Ureter (tissue), 1 donor: ENCODE data around the gene ADH4. TPM values are rescaled to one million over a fixed set of nuclear protein-coding genes. Genes with fewer than 3 reads are reported as not detected.
"Not testable (repeated sequence)": the region's sequence is repeated elsewhere in the genome, so short reads cannot be mapped to it uniquely, and the experiment has no call there.

Source experiments
- DNase-seq: peaks from one replicate; pipeline ENCODE4 v3.0.0-alpha.2; 2020; ENCODE audit warnings: low spot score
- total RNA-seq: library from RNA; stranded (reverse); gene quantifications from one replicate; pipeline ENCODE4 v1.2.4, GENCODE V29; 2023
- donor health status: DM: yes; HTN: yes; CAD: no.

ADH4 gene
- total RNA-seq, 1 donor from 2014 or later: 1.6 TPM

GRCh38 chr4:99134586-99134985 is 9.5 kb downstream of the ADH4 start:
- no peak for DNase-seq

GRCh38 chr4:99131378-99131777 is 12.7 kb downstream of the ADH4 start:
- DNase-seq: no peak

- no peak for DNase-seq
These were observed 17.7 kb downstream of the ADH4 start for GRCh38 chr4:99126376-99126775.

DNA sequence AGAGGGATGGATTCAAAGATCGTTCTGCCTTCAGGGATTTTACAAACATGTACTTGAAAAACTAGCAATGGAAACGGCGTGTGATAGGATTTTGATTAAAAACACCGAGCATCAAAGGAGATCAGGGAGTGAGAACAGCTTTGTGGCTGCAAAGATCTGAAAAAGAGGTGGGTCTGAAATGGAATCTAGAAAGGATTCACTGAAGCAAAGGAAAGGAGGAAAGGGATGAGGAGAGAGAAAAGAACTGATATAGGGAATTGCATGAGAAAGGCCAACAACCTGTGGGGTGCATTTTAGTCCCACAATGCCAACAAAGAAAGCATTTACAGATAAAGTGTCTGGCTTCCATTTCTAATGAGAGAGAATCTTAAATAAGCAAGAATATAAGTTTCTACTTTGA is 23.1 kb downstream of the ADH4 start:
- DNase-seq: no peak

GRCh38 chr4:99120501-99120900 is 23.6 kb downstream of the ADH4 start:
- DNase-seq: no peak

GRCh38 chr4:99117876-99118693 is 26.0 kb downstream of the ADH4 start:
- no peak for DNase-seq

GRCh38 chr4:99117122-99117841 is 26.8 kb downstream of the ADH4 start:
- DNase-seq: not testable (repeated sequence)

GRCh38 chr4:99109286-99109685 is 34.8 kb downstream of the ADH4 start:
- not testable (repeated sequence) for DNase-seq

DNA sequence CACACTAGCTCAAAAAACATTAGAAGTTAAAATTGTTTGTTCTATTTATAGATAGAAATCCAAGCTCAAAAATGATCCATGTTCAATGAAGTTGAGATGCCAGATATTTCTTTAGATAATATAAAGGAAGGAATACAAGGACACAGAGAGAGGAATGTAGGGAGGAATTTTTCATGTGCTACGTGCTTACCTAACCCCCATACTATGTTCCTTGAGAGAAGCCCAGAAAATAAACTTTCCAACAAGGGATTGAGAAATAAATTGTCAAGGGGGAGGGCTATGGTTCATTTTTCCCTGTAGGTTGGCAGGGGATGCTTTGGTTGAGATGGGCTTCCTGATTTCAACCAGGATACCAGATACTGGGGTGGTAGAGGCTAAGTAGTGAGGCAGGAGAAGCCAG is 39.9 kb downstream of the ADH4 start:
- no peak for DNase-seq

- no peak for DNase-seq
These were observed 40.9 kb downstream of the ADH4 start for GRCh38 chr4:99103166-99103565.

DNA sequence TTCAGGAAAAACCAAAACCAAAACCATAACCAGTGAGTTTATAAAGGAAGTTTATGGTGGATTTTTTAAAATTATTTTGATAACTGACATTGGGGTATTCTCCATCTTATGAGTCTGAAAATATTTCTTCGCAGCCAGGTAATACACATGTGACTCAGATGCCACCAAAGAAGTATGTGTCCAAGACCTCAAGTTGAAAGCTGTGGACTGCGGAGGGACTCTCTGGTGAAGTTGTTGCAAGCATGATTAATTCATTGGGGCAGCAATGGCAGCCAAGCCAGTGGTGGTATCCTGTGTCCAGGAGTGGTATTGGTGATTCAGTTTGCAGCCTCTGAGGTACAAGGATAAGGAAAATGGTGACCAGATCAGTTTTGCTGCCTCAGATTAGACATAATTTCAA is 41.5 kb downstream of the ADH4 start:
- DNase-seq: no peak

DNA sequence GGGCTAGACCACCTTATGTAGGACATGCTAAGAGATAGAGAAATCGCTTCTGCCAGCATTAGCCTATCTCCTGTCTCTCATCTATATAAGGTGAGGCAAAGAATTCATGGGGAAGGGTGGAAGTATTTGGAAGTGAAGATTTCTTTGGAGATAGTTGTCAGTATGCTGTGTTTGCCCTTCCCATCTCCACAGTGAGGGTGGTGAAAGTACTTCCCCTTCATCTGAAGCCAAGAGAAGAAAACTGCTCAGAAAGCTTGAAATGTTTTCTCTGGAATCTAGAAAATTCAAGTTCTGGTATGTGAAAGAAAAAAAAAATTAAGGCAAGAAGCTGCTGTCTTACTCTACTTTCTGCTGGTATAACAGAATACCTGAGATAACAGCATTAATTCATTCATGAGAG is 43.2 kb downstream of the ADH4 start:
- no peak for DNase-seq

- DNase-seq: not testable (repeated sequence)
These were observed 44.3 kb downstream of the ADH4 start for GRCh38 chr4:99099814-99100213.

DNA sequence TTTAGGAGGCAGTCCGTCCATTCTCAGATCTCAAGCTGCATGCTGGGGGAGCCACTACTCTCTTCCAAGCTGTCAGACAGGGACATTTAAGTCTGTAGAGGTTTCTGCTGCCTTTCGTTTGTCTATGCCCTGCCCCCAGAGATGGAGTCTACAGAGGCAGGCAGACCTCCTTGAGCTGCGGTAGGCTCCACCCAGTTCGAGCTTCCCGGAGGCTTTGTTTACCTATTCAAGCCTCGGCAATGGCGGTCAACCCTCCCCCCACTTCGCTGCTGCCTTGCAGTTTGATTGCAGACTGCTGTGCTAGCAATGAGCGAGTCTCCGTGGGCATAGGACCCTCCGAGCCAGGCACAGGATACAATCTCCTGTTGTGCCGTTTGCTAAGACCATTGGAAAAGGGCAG is 44.8 kb downstream of the ADH4 start:
- DNase-seq: no peak

DNA sequence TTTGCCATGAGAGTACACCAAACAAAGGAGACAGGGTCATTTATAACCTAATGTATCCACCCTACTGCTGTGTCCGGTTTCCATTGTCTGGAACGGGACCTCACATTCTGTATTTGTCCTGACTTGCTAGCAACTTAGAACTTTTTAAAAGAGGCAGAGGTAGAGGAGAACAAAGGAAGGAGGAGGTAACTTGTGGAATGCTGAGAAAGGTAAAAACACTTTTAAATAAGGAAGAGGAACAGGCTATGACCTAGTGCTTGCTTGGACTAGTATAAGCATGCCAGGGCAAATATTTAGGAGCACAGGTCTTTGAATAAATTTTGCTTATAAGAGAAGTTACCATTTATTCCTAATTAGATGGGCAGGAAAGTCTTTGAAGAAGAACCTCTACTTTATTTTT is 52.3 kb downstream of the ADH4 start:
- DNase-seq: not testable (repeated sequence)

GRCh38 chr4:99091216-99091575 is 52.9 kb downstream of the ADH4 start:
- DNase-seq: no peak

DNA sequence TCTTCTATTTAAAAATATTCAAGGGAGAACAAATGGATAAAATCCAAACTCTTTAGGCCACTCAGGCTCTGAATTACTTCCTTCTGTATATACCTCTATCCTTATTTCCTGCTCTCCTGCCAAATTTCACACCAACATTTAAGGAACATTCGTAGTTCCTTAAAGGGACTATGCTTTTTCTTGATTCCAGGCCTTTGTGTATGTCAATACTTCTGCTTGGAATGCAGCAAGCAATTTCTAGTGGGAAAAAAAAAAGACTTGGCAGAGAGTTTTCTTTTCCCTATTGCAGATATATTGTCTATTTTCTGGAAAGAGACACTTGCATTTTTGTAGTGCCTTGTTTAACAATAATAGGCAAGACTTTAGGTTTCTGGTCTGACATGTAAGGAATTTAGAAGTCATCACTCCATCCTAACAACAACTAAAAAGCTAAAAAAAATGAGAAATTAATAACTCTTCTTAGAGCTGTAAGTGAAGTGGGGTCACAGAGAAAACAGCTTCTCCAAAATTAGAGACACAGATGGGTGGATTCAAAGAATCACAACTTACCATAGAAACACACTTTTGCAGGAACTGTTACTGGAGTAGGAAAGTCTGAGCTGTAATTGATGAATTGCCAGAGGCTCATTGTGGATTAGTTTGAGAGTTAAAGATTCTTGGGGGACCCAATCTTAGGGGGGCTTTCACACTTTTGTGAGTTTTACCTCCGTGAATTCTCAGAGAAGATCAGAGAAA is 53.4 kb downstream of the ADH4 start:
- DNase-seq: no peak

DNA sequence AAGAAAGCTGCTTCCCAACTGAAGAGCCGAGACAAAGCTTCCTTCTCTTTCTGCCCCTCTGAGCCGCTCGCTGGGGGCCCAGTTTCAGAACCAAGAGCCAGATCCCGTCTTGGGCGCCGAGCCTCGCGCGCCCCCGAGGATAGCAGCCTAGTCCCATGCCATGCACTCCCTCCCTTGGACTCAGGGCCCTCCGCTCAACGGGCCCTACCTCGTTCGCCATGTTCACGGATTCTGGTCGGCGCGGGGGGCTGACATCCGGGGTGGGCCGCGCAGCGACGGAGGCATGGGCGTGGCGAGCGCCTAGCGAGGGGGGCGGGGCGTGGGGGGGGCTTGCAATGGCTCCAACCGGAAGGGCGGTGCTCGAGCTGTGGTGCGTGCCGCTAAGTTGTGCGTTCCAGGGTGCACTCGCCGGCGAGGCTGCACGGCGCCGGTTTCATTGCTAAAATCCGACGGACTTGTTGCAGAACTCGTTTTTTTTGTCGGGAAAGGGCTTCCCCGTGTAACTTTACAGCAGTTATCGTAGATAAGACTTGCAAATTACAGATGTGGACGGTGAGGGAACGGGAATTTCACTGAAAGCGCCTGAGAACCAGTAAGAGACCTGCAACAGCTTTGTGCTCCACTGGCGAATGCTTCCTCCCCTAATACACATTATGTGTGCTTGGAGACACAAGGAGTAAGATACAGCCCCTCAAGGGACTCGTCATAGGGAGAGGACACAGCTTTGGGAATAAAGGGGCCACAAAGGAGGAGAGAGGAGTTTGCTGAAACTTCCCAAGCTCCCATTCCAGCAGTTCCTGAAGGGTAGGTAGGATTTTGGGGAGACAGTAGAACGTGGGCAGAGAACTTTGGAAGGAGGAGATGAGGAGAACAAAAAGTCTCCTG is 55.4 kb downstream of the ADH4 start, which contains the start of gene ADH5:
Gene ADH5 (minus strand): TSS at position 308 of the 885 bp plus-strand sequence. CDS start 88 bp downstream, at position 220.
- peak; percentile 94 for DNase-seq

GRCh38 chr4:99088023-99088449 is 56.1 kb downstream of the ADH4 start:
- DNase-seq: peak; percentile 68

DNA sequence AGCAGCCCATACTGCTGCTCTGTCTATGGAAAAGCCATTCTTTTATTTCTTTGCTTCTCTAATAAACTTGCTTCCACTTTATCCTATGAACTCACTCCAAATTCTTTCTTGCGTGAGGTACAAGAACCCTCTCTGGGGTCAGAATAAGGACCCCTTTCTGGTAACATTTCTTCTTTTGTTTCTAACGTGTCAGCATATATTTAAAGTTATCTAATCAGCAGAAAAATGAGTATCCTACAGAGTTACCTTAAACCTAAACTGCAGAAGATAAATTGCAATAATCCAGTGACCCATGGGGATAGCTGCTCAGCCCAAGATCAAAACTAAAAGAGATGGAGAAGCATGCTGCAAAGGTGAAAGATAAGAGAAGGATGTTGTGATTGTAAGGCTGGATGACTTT is 59.5 kb downstream of the ADH4 start:
- DNase-seq: no peak

DNA sequence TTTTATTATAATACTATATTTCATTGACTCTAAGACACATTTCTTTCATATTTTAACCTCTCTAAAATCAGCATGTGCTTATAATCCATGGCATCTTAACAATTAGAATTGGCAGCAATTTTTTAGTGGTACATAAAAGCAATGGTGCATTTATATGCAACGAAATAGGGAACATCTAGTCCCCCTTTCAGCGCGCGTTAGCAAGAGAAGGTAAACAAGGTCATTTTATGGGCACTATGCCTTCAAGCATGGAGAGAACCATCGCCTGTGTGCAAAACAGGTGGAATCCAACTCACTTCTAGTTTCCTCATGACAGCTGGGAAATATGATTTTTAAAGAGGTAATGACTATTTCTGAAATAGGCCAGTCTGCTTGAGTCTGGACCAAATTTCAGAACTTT is 61.9 kb downstream of the ADH4 start:
- DNase-seq: no peak
